HG02678 (cell line): ENCODE measurements around the gene HOXA3.

Experiments
- ATAC-seq: cut with Tn5 transposase; IDR thresholded peaks from one replicate; pipeline ENCODE4 v1.9.1; 2021; ENCODE audit warnings: mild to moderate bottlenecking, moderate library complexity; ENCODE audit not compliant: unreplicated experiment

The HOXA3 gene

GRCh38 chr7:27131390-27131819 is 21.0 kb downstream of the HOXA3 start:
- no peak for ATAC-seq

GRCh38 chr7:27130540-27131389 is 21.6 kb downstream of the HOXA3 start, which contains the start of gene HOXA4:
Gene HOXA4 (minus strand): TSS chr7:27130757. CDS start chr7:27130733, 24 bp downstream.
- peak; percentile 47 for ATAC-seq

- no peak for ATAC-seq
Observed at GRCh38 chr7:27129729-27130539, 22.4 kb downstream of the HOXA3 start.

GRCh38 chr7:27128776-27129728 is 23.3 kb downstream of the HOXA3 start:
- no peak for ATAC-seq

GRCh38 chr7:27128034-27128433 is 24.3 kb downstream of the HOXA3 start:
- no peak for ATAC-seq

- ATAC-seq = no peak
Observed at GRCh38 chr7:27126596-27127327, 25.6 kb downstream of the HOXA3 start.

GRCh38 chr7:27125986-27126394 is 26.4 kb downstream of the HOXA3 start:
- no peak for ATAC-seq

- no peak for ATAC-seq
Observed at GRCh38 chr7:27124902-27125689, 27.3 kb downstream of the HOXA3 start.

- no peak for ATAC-seq
Observed at GRCh38 chr7:27124096-27124901, 28.1 kb downstream of the HOXA3 start.

- no peak for ATAC-seq
Observed at GRCh38 chr7:27123477-27124053, 28.8 kb downstream of the HOXA3 start.

- ATAC-seq = no peak
Observed at GRCh38 chr7:27123007-27123476, 29.3 kb downstream of the HOXA3 start.

GRCh38 chr7:27122077-27122910 is 30.1 kb downstream of the HOXA3 start:
- no peak for ATAC-seq

GRCh38 chr7:27121684-27122076 is 30.7 kb downstream of the HOXA3 start:
- ATAC-seq = no peak

GRCh38 chr7:27119412-27119911 is 32.9 kb downstream of the HOXA3 start:
- no peak for ATAC-seq

GRCh38 chr7:27118580-27118979 is 33.8 kb downstream of the HOXA3 start:
- no peak for ATAC-seq

- ATAC-seq = no peak
Observed at GRCh38 chr7:27117887-27118491, 34.4 kb downstream of the HOXA3 start.
